Stimulated activated CD4-positive, alpha-beta T cell treated with anti-CD3 and anti-CD28 coated beads, TNF-alpha, amount 100 ng/mL, for 48 hours (primary cell): ENCODE results near the gene LHX5.

Experiments
- DNase-seq, 3 donors: peaks; one replicate each; pipeline ENCODE4 v3.0.0-alpha.2; 2020; ENCODE audit warnings: low read depth in 3 of 3

LHX5 gene

GRCh38 chr12:113414519-113415038, 57.1 kb downstream of the LHX5 start:
- no peak for DNase-seq

- DNase-seq = no peak
Observed at GRCh38 chr12:113413488-113413939, 58.2 kb downstream of the LHX5 start.
